ENCODE data around the gene PARD6A.
"Not testable (repeated sequence)": the region's sequence is repeated elsewhere in the genome, so short reads cannot be mapped to it uniquely, and the experiment has no call there.

The PARD6A gene

DNA sequence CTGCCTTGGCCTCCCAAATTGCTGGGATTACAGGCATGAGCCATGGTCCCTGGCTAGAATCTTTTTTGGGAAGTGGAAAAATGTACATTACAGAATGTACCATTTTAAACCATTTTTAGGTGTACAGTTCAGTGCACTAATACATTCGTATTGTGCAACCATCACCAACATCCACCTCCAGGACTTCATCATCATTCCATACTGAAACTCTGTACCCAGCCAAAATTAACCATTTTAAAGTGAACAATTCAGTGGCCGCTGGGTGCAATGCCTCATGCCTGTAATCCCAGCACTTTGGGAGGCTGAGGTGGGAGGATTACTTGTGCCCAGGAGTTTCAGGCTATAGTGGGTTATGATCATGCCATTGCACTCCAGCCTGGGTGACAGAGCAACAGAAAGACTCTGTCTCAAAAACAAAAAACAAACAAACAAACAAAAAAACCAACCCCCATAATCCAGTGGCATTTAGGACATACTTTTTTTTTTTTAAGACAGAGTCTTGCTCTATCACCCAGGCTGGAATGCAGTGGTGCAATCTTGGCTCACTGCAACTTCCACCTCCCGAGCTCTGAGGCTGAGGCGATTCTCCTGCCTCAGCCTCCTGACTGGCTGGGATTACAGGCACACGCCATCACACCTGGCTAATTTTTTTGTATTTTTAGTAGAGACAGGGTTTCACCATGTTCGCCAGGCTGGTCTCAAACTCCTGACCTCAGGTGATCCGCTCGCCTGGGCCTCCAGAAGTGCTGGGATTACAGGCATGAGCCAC is 32.9 kb downstream of the PARD6A start:
- H3K27ac Mint-ChIP-seq (ENCODE audit: low read depth); H3K4me1 Mint-ChIP-seq; ATAC-seq (replicated peaks; ENCODE audit: extremely low read depth, poor library complexity, severe bottlenecking); DNase-seq (ENCODE audit: low spot score in 2 of 2); H3K4me3 Mint-ChIP-seq; H3K27me3 Mint-ChIP-seq; H3K9me3 Mint-ChIP-seq; H3K36me3 Mint-ChIP-seq (ENCODE audit: insufficient read depth): not testable (repeated sequence)

GRCh38 chr16:67694611-67695010 is 33.9 kb downstream of the PARD6A start:
- Mint-ChIP-seq H3K36me3 (ENCODE audit: insufficient read depth) (peaks cover 2% of the 10 kb centered on the region), H3K27ac (ENCODE audit: low read depth) (no peak overlapping the region), H3K27me3 (no peaks in the 10 kb centered on the region), H3K4me3 (no peak overlapping the region), H3K9me3 (no peaks in the 10 kb centered on the region), H3K4me1 (peaks cover 7% of the 10 kb centered on the region)
- DNase-seq (ENCODE audit: low spot score in 2 of 2) (no peak), ATAC-seq (replicated peaks; ENCODE audit: extremely low read depth, poor library complexity, severe bottlenecking) (no peak)

DNA sequence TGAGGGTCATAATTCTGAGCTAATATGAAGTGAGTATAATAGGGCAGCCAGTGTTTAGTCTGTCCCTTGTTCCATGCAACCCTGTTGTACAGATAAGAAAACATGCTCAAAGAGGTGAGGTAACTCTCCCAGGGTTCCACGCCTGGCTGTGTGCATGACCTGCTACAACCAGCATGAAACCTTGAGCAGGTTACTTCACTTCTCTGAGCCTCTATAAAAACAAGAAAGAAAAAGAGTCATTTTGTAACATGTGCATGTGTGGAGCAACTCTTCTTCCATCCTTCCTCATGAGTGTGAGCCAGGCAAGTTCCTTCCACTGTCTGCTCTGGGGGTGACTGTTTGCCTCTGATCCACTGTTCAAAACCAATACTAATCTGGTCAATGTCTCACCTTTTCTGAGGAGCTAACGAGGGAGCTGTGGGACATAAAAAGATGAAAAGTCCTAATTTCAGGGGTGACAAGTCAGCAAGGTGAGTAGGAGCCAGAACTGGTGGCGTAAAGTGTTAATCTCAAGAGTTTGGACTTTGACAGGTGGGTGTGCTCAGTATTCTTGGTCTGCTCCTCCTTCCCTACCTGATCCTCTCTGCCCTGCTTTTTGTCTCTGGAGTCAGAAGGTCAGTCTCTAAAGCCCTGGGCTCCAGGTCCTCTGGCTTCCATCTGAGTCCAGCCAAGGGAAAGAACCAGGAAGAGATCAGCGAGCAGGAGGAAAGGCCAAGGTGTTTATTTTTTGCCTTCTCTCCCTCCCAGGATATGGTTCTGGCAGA is 36.8 kb downstream of the PARD6A start:
- no peak overlapping the region for H3K27ac Mint-ChIP-seq (ENCODE audit: low read depth)
- H3K9me3 Mint-ChIP-seq, result no peaks in the 10 kb centered on the region
- H3K36me3 Mint-ChIP-seq (ENCODE audit: insufficient read depth), result no peaks in the 10 kb centered on the region
- no peaks in the 10 kb centered on the region for H3K27me3 Mint-ChIP-seq
- ATAC-seq (replicated peaks; ENCODE audit: extremely low read depth, poor library complexity, severe bottlenecking) (no peak), DNase-seq (ENCODE audit: low spot score in 2 of 2) (no peak)
- no peak overlapping the region for H3K4me3 Mint-ChIP-seq
- H3K4me1 Mint-ChIP-seq, result no peaks in the 10 kb centered on the region

DNA sequence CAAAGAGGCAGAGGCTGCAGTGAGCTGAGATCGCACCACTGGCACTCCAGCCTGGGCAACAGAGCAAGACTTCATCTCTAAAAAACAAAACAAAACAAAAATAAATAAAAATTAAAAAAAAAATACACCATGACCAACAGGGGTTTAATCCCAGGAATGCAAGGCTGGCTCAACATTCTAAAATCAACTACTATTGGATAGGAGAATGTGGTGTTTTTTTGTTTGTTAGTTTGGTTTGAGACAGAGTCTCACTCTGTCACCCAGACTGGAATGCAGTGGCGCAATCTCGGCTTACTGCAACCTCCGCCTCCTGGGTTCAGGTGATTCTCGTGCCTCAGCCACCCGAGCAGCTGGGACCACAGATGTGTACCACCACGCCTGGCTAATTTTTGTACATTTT is 38.5 kb downstream of the PARD6A start:
- H3K9me3 Mint-ChIP-seq, result no peaks in the 10 kb centered on the region
- H3K27me3 Mint-ChIP-seq, result no peaks in the 10 kb centered on the region
- ATAC-seq (replicated peaks; ENCODE audit: extremely low read depth, poor library complexity, severe bottlenecking) (no peak), DNase-seq (ENCODE audit: low spot score in 2 of 2) (no peak)
- no peak overlapping the region for H3K27ac Mint-ChIP-seq (ENCODE audit: low read depth)
- no peak overlapping the region for H3K4me3 Mint-ChIP-seq
- H3K4me1 Mint-ChIP-seq, result peaks cover 12% of the 10 kb centered on the region
- H3K36me3 Mint-ChIP-seq (ENCODE audit: insufficient read depth), result no peaks in the 10 kb centered on the region

GRCh38 chr16:67701420-67701819 is 40.7 kb downstream of the PARD6A start:
- Mint-ChIP-seq H3K4me3 (no peak overlapping the region), H3K27me3 (no peaks in the 10 kb centered on the region), H3K9me3 (no peaks in the 10 kb centered on the region), H3K36me3 (ENCODE audit: insufficient read depth) (no peaks in the 10 kb centered on the region), H3K27ac (ENCODE audit: low read depth) (no peak overlapping the region), H3K4me1 (peaks cover 19% of the 10 kb centered on the region)
- no peak for DNase-seq (ENCODE audit: low spot score in 2 of 2)
- no peak for ATAC-seq (replicated peaks; ENCODE audit: extremely low read depth, poor library complexity, severe bottlenecking)

GRCh38 chr16:67702130-67702529 is 41.4 kb downstream of the PARD6A start:
- no peak for DNase-seq (ENCODE audit: low spot score in 2 of 2)
- Mint-ChIP-seq H3K36me3 (ENCODE audit: insufficient read depth) (no peaks in the 10 kb centered on the region), H3K4me1 (peaks cover 19% of the 10 kb centered on the region), H3K27ac (ENCODE audit: low read depth) (peak overlapping the region; percentile 92), H3K27me3 (no peaks in the 10 kb centered on the region), H3K4me3 (no peak overlapping the region), H3K9me3 (no peaks in the 10 kb centered on the region)
- ATAC-seq (replicated peaks; ENCODE audit: extremely low read depth, poor library complexity, severe bottlenecking), result no peak

GRCh38 chr16:67703626-67704025 is 42.9 kb downstream of the PARD6A start:
- Mint-ChIP-seq H3K36me3 (ENCODE audit: insufficient read depth) (no peaks in the 10 kb centered on the region), H3K9me3 (no peaks in the 10 kb centered on the region), H3K27me3 (no peaks in the 10 kb centered on the region), H3K27ac (ENCODE audit: low read depth) (peak overlapping the region; percentile 92), H3K4me1 (peaks cover 19% of the 10 kb centered on the region), H3K4me3 (peak overlapping the region; percentile 52)
- DNase-seq (ENCODE audit: low spot score in 2 of 2), result no peak
- ATAC-seq (replicated peaks; ENCODE audit: extremely low read depth, poor library complexity, severe bottlenecking), result peak; percentile 56

DNA sequence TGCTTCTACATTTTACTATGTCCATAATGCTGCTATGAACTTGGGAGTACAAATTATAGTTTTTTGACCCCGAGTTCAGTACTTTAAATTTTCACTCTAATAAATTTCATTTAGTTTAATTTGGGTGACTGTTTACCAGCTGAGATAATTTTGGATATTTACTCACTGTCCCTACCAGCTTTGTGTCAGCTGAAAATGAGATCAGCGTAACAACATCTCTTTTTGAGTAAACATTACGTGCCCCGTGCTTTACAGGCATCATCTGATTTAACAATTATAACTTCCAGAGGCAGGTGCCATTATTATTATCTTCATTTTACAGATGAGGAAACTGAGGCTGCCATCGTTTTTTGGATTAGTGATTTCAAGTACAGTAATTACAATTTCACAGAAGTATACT is 43.4 kb downstream of the PARD6A start:
- Mint-ChIP-seq H3K27ac (ENCODE audit: low read depth) (peak overlapping the region; percentile 92), H3K4me1 (peaks cover 19% of the 10 kb centered on the region), H3K36me3 (ENCODE audit: insufficient read depth) (no peaks in the 10 kb centered on the region), H3K9me3 (no peaks in the 10 kb centered on the region), H3K27me3 (no peaks in the 10 kb centered on the region), H3K4me3 (peak overlapping the region; percentile 52)
- ATAC-seq (replicated peaks; ENCODE audit: extremely low read depth, poor library complexity, severe bottlenecking) (no peak), DNase-seq (ENCODE audit: low spot score in 2 of 2) (no peak)

DNA sequence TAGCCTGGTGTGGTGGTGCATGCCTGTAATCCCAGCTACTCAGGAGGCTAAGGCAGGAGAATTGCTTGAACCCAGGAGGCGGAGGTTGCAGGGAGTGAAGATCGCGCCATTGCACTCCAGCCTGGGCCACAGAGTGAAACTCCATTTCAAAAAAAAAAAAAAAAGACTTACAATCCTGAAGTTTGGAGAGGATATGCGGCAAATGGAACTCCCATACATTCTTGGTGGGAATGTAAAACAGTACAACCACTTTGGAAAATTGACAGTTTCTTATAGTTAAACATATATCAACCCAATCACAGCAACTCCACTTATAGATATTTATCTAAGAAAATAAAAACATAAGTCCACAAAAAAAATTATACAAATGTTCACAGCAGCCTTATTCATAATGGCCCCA is 46.5 kb downstream of the PARD6A start:
- no peaks in the 10 kb centered on the region for H3K27me3 Mint-ChIP-seq
- no peaks in the 10 kb centered on the region for H3K9me3 Mint-ChIP-seq
- no peak for DNase-seq (ENCODE audit: low spot score in 2 of 2)
- no peak overlapping the region for H3K4me3 Mint-ChIP-seq
- no peak overlapping the region for H3K27ac Mint-ChIP-seq (ENCODE audit: low read depth)
- peaks cover 2% of the 10 kb centered on the region for H3K36me3 Mint-ChIP-seq (ENCODE audit: insufficient read depth)
- ATAC-seq (replicated peaks; ENCODE audit: extremely low read depth, poor library complexity, severe bottlenecking), result no peak
- H3K4me1 Mint-ChIP-seq, result peaks cover 33% of the 10 kb centered on the region

DNA sequence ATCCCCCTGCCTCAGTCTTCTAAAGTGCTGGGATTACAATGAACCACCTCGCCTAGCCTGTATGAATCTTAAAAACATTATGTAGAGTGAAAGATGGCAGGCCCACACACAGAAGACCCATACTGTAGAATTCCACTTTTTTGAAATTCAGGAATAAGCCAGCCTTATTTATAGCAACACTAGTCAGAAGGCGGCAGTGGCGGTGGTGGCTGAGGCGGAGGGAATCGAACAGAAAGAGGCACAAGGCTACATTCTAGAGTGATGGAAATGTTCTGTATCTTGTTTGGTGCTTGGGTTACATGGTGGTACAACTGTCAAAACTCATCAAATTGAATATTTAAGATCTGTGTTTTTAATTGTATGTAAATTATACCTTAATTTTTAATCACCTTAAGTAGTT is 47.0 kb downstream of the PARD6A start:
- peaks cover 2% of the 10 kb centered on the region for H3K36me3 Mint-ChIP-seq (ENCODE audit: insufficient read depth)
- H3K4me3 Mint-ChIP-seq, result no peak overlapping the region
- H3K9me3 Mint-ChIP-seq, result no peaks in the 10 kb centered on the region
- no peaks in the 10 kb centered on the region for H3K27me3 Mint-ChIP-seq
- ATAC-seq (replicated peaks; ENCODE audit: extremely low read depth, poor library complexity, severe bottlenecking) (no peak), DNase-seq (ENCODE audit: low spot score in 2 of 2) (no peak)
- peaks cover 33% of the 10 kb centered on the region for H3K4me1 Mint-ChIP-seq
- no peak overlapping the region for H3K27ac Mint-ChIP-seq (ENCODE audit: low read depth)

DNA sequence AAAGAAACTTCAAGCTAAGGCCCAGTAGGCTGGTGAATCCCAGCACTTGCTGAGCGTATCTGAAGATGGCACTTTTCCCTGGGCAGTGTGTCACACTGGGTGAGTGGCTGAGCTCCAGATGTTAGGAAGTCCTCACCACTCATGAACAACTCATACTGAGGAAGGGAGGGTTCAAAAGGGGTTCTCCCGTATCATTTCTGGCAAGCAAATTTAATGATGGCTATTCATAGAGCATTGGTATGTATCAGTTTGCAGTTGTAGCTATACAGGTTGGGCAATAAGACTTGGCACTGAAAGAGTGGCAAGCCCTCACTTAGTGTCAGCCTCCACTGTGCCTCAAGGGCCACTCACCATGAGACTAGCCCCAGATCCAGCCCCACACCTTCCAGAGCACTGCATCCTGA is 47.6 kb downstream of the PARD6A start:
- ATAC-seq (replicated peaks; ENCODE audit: extremely low read depth, poor library complexity, severe bottlenecking) (no peak), DNase-seq (ENCODE audit: low spot score in 2 of 2) (no peak)
- H3K27ac Mint-ChIP-seq (ENCODE audit: low read depth), result no peak overlapping the region

DNA sequence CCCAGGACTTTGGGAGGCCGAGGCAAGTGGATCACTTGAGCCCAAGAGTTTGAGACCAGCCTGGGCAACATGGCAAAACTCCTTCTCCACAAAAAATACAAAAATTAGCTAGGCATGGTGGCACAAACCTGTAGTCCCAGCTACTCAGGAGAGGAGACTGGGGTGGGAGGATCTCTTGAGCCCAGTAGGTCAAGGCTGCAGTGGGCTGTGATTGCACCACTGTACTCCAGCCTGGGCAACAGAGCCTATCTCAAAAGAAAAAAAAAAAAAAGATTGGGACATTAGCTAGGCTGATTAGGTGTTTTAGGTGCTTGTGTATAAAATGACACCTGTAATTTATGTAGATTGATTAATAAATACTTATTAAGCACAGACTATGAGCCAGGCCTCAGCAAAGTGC is 48.3 kb downstream of the PARD6A start:
- Mint-ChIP-seq H3K27ac (ENCODE audit: low read depth) (no peak overlapping the region), H3K4me1 (peaks cover 21% of the 10 kb centered on the region), H3K27me3 (no peaks in the 10 kb centered on the region), H3K36me3 (ENCODE audit: insufficient read depth) (peaks cover 2% of the 10 kb centered on the region), H3K9me3 (no peaks in the 10 kb centered on the region), H3K4me3 (no peak overlapping the region)
- ATAC-seq (replicated peaks; ENCODE audit: extremely low read depth, poor library complexity, severe bottlenecking), result no peak
- no peak for DNase-seq (ENCODE audit: low spot score in 2 of 2)

More for the DNA sequence above, 47.6 kb downstream of the PARD6A start:
- Mint-ChIP-seq H3K27me3 (no peaks in the 10 kb centered on the region), H3K9me3 (no peaks in the 10 kb centered on the region), H3K36me3 (ENCODE audit: insufficient read depth) (peaks cover 2% of the 10 kb centered on the region), H3K4me1 (peaks cover 28% of the 10 kb centered on the region), H3K4me3 (no peak overlapping the region)

DNA sequence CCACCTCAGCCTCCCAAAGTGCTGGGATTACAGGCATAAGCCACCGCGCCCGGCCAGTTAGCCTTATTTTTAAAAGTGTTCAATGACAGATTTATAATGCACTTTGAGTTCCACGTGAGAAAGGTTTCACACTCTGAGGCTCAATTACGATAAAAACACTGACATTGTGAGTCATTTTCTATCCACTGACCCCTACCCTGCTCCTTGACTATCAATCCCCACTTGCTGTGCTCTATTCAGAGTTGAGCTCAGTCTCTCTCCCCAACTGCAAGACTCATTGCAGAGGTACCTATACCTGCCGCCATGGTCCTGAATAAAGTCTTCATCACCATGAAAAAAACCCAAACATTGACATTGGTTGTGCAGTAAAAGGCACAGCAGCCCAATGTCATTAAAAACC is 49.8 kb downstream of the PARD6A start:
- peak overlapping the region; percentile 27 for H3K27ac Mint-ChIP-seq (ENCODE audit: low read depth)
- peaks cover 14% of the 10 kb centered on the region for H3K4me1 Mint-ChIP-seq
- no peak overlapping the region for H3K4me3 Mint-ChIP-seq
- no peaks in the 10 kb centered on the region for H3K27me3 Mint-ChIP-seq
- H3K36me3 Mint-ChIP-seq (ENCODE audit: insufficient read depth), result peaks cover 2% of the 10 kb centered on the region
- no peak for DNase-seq (ENCODE audit: low spot score in 2 of 2)
- ATAC-seq (replicated peaks; ENCODE audit: extremely low read depth, poor library complexity, severe bottlenecking), result no peak
- H3K9me3 Mint-ChIP-seq, result no peaks in the 10 kb centered on the region
